Heart right ventricle (tissue), 16 donors: ENCODE results near the gene GADL1. TPM values are rescaled to one million over a fixed set of nuclear protein-coding genes. Genes with fewer than 3 reads are reported as not detected.

Experiments
- ATAC-seq, 8 donors: fragments of 200-7000 bp; cut with Tn5 transposase; one replicate each; pipeline ENCODE4 v1.9.1; 2020; ENCODE audit warnings: mild to moderate bottlenecking in 8 of 8, moderate library complexity in 8 of 8, moderate number of reproducible peaks in 1 of 8
- DNase-seq, 2 donors: peaks; one replicate each; pipeline ENCODE4 v3.0.0-alpha.2; 2020
- H3K27ac ChIP-seq, 10 donors: fragments of 200-600 bp; sonication (generic) in 2 of 10; one replicate each; pipeline versions ENCODE4 v1.5.0 to v1.8.0; 2020 to 2022; ENCODE audit warnings: mild to moderate bottlenecking in 3 of 10
- H3K27me3 ChIP-seq, 7 donors: fragments of 200-600 bp; one replicate each; pipeline ENCODE4 v1.8.0; 2021 to 2022; ENCODE audit warnings: mild to moderate bottlenecking in 2 of 7
- H3K36me3 ChIP-seq, 9 donors: fragments of 200-600 bp; sonication (generic) in 1 of 9; one replicate each; pipeline versions ENCODE4 v1.5.0 to v1.8.0; 2020 to 2022; ENCODE audit warnings: mild to moderate bottlenecking in 2 of 9
- H3K4me1 ChIP-seq, 9 donors: fragments of 200-600 bp; sonication (generic) in 1 of 9; one replicate each; pipeline versions ENCODE4 v1.5.0 to v1.8.0; 2020 to 2022; ENCODE audit warnings: mild to moderate bottlenecking in 4 of 9
- H3K4me3 ChIP-seq, 10 donors: fragments of 200-600 bp; sonication (generic) in 2 of 10; one replicate each; pipeline versions ENCODE4 v1.5.0 to v1.8.0; 2020 to 2022; ENCODE audit warnings: mild to moderate bottlenecking in 7 of 10, moderate library complexity in 2 of 10
- H3K9me3 ChIP-seq, 11 donors: fragments of 200-600 bp in 10 of 11; sonication (generic) in 2 of 11; one replicate each; pipeline versions ENCODE4 v1.5.0 to v1.8.0; 2013 to 2022; ENCODE audit warnings: mild to moderate bottlenecking in 2 of 11, control low read depth in 1 of 11, moderate library complexity in 1 of 11
- CTCF ChIP-seq, 9 donors: fragments of 200-600 bp; sonication (generic) in 2 of 9; IDR thresholded peaks; one replicate each; pipeline versions ENCODE4 v1.5.0 to v1.8.0; 2021 to 2022; ENCODE audit warnings: antibody characterized with exemption in 9 of 9, mild to moderate bottlenecking in 5 of 9, moderate library complexity in 1 of 9
- WGBS, 2 donors: extraction: QIAGEN DNeasy Blood & Tissue Kit; methylation state at CpG; one replicate each; pipeline ENCODE4 v1.1.7; 2013; ENCODE audit warnings: inconsistent platforms in 1 of 2; 5-methylcytosine and 5-hydroxymethylcytosine counted together
- intact Hi-C, 10 donors: fragments of 100-400 bp; cut with DNase I; formaldehyde crosslinking; loops; one replicate each; pipeline versions ENCODE4 v1.11.1 to v1.14.2; 2022
- polyA plus RNA-seq, 2 donors: library from polyadenylated mRNA; stranded (reverse); fragments of 200-250 nt; gene quantifications; one replicate each; pipeline ENCODE4 v1.2.3, GENCODE V29; 2013
- total RNA-seq, 10 donors: library from RNA; stranded (reverse); fragmentation: NEBNext Ultra II Directional in 3 of 10; extraction: Animal tissue kit (Norgen Biotek cat#: 25700) in 3 of 10; gene quantifications; one replicate each; pipeline versions ENCODE4 v1.2.1 to v1.2.4, GENCODE V29; 2021 to 2023
- donor health status: Arrhythmogenic right ventricular cardiomyopathy.
- donor health status: ischemic (EF 13 %, LVEDD 7.1; RV severe dilation, severe dysfunction).
- donor health status: healthy with polysubstance abuse.
- donor health status: DM: no; HTN: yes; CAD: no.
- donor health status: DM: no; HTN: no; CAD: no.
- donor health status: ischemic (EF 25% LVEDD 6.9; RV normal size, moderate dysfunction).
- donor health status: ischemic (EF 25% LVEDD 5.7; RV mildly dilated, moderate dysfunction).
- donor health status: healthy.
- donor health status: DM: yes; HTN: yes; CAD: no.
- donor health status: Ischemic cardiomyopathy.
- donor health status: ischemic (EF 35%, LVEDD 5.7; RV mildly dilated, moderate dysfunction).
- donor health status: nonischemic (EF 11% LVEDD 7.7; RV severe dilation, severe dysfunction).
- donor health status: DM: yes; HTN: yes; CAD: no.
- donor health status: PGD.
- donor health status: ischemic (EF 29% LVEDD 5.4; RV normal size, mild dysfunction).
- donor health status: nonischemic (EF 23%, LVEDD 6.1; RV moderate dilation, normal function).

Gene GADL1
- total and polyA plus RNA-seq, 12 donors, result 0.12 to 1.6 (median 0.40) TPM; not detected in 4

GRCh38 chr3:30752970-30753369 lies 141.5 kb downstream of the GADL1 start:
- 86 to 90% methylated on average over 4 of the region's 4 CpGs for WGBS, 2 donors
- ATAC-seq (peak in 1 of 8 donors; percentile 36), DNase-seq (no peak)
- Histone ChIP-seq H3K4me1 (peaks cover 0 to 20% (median 0%) of the 10 kb centered on the region in 9 donors), H3K36me3 (no peaks in the 10 kb centered on the region), H3K9me3 (no peaks in the 10 kb centered on the region), H3K4me3 (no peak overlapping the region), H3K27ac (no peak overlapping the region), H3K27me3 (no peaks in the 10 kb centered on the region)
- intact Hi-C loops, result loop anchor here in 6 of 10 donors (5.0 to 10.0 kb wide), 5 partner anchors 556 to 738 kb away; no protein-coding TSS in a partner anchor
- no peak for TF ChIP-seq CTCF (IDR thresholded peaks at IDR 0.05)

GRCh38 chr3:30752491-30752890 lies 142.0 kb downstream of the GADL1 start:
- intact Hi-C loops, result loop anchor here in 6 of 10 donors (5.0 to 10.0 kb wide), 5 partner anchors 555 to 738 kb away; no protein-coding TSS in a partner anchor
- Histone ChIP-seq H3K36me3 (no peaks in the 10 kb centered on the region), H3K27ac (no peak overlapping the region), H3K9me3 (no peaks in the 10 kb centered on the region), H3K27me3 (no peaks in the 10 kb centered on the region), H3K4me3 (no peak overlapping the region), H3K4me1 (peaks cover 0 to 25% (median 0%) of the 10 kb centered on the region in 9 donors)
- ATAC-seq (no peak), DNase-seq (no peak)
- 73 to 78% methylated on average over 5 of the region's 5 CpGs for WGBS, 2 donors
- no peak for TF ChIP-seq CTCF (IDR thresholded peaks at IDR 0.05)

GRCh38 chr3:30751610-30752299 lies 142.7 kb downstream of the GADL1 start:
- no peak overlapping the region for H3K27ac ChIP-seq
- H3K4me1 ChIP-seq, result peaks cover 0 to 28% (median 0%) of the 10 kb centered on the region in 9 donors
- 53 to 62% methylated on average over 11 of the region's 11 CpGs for WGBS, 2 donors
- peak; percentile 26 to 38 for DNase-seq
- peak in 5 of 8 donors; percentile 38 to 61 (median 50) for ATAC-seq
- no peaks in the 10 kb centered on the region for H3K36me3 ChIP-seq
- TF ChIP-seq CTCF (IDR thresholded peaks at IDR 0.05), result peak in 7 of 9 donors; percentile 13 to 64 (median 54)
- H3K27me3 ChIP-seq, result no peaks in the 10 kb centered on the region
- H3K9me3 ChIP-seq, result no peaks in the 10 kb centered on the region
- intact Hi-C loops, result loop anchor here in 6 of 10 donors (2.0 to 10.0 kb wide), 6 partner anchors 554 to 737 kb away; no protein-coding TSS in a partner anchor
- no peak overlapping the region for H3K4me3 ChIP-seq

GRCh38 chr3:30750967-30751366 lies 143.5 kb downstream of the GADL1 start:
- peaks cover 0 to 28% (median 0%) of the 10 kb centered on the region in 9 donors for H3K4me1 ChIP-seq
- H3K27me3 ChIP-seq, result no peaks in the 10 kb centered on the region
- H3K4me3 ChIP-seq, result no peak overlapping the region
- H3K36me3 ChIP-seq, result no peaks in the 10 kb centered on the region
- no peaks in the 10 kb centered on the region for H3K9me3 ChIP-seq
- H3K27ac ChIP-seq, result no peak overlapping the region
- intact Hi-C loops, result loop anchor here in 6 of 10 donors (2.0 to 10.0 kb wide), 6 partner anchors 554 to 736 kb away; no protein-coding TSS in a partner anchor
- ATAC-seq, result no peak
- WGBS, 2 donors, result 84 to 86% methylated on average over 7 of the region's 7 CpGs
- no peak for DNase-seq
- no peak for TF ChIP-seq CTCF (IDR thresholded peaks at IDR 0.05)
